Activated T-cell treated with anti-CD3 and anti-CD28 coated beads for 48 hours (primary cell): ENCODE measurements around the gene SEC11A.
"Not testable (repeated sequence)": the region's sequence is repeated elsewhere in the genome, so short reads cannot be mapped to it uniquely, and the experiment has no call there.

Source experiments
- DNase-seq: peaks from one replicate; pipeline ENCODE4 v3.0.0-alpha.2; 2020; ENCODE audit warnings: low read depth

SEC11A gene

GRCh38 chr15:84681831-84682230 is 34.1 kb downstream of the SEC11A start:
- DNase-seq = no peak

GRCh38 chr15:84671211-84671610 is 44.7 kb downstream of the SEC11A start:
- no peak for DNase-seq

GRCh38 chr15:84669726-84670125 is 46.2 kb downstream of the SEC11A start:
- peak; percentile 42 for DNase-seq

GRCh38 chr15:84668221-84668982 is 47.5 kb downstream of the SEC11A start:
- no peak for DNase-seq

- no peak for DNase-seq
Observed at GRCh38 chr15:84666373-84666772, 49.6 kb downstream of the SEC11A start.

GRCh38 chr15:84661001-84661400 is 54.9 kb downstream of the SEC11A start:
- no peak for DNase-seq

GRCh38 chr15:84659904-84660781 is 55.8 kb downstream of the SEC11A start:
- no peak for DNase-seq

- DNase-seq = no peak
Observed at GRCh38 chr15:84658788-84659411, 57.0 kb downstream of the SEC11A start.

- DNase-seq = peak; percentile 81
Observed at GRCh38 chr15:84658080-84658787, 57.7 kb downstream of the SEC11A start, which contains the start of gene NMB. NMB (minus strand) TSS chr15:84658199; CDS start chr15:84658152, 47 bp downstream.

- no peak for DNase-seq
Observed at GRCh38 chr15:84657748-84658079, 58.2 kb downstream of the SEC11A start.

- no peak for DNase-seq
Observed at GRCh38 chr15:84656972-84657371, 59.0 kb downstream of the SEC11A start.

GRCh38 chr15:84654689-84655453 is 61.1 kb downstream of the SEC11A start:
- DNase-seq = peak; percentile 68

GRCh38 chr15:84653910-84654688 is 61.8 kb downstream of the SEC11A start, which contains the start of gene WDR73:
WDR73 (minus strand) TSS chr15:84654283; CDS start chr15:84654274, 9 bp downstream.
- DNase-seq = peak; percentile 96

- DNase-seq = no peak
Observed at GRCh38 chr15:84653584-84653909, 62.4 kb downstream of the SEC11A start.

- DNase-seq = no peak
Observed at GRCh38 chr15:84649706-84650105, 66.2 kb downstream of the SEC11A start.

GRCh38 chr15:84648539-84648938 is 67.4 kb downstream of the SEC11A start:
- DNase-seq = no peak

GRCh38 chr15:84647726-84648125 is 68.2 kb downstream of the SEC11A start:
- DNase-seq = no peak

GRCh38 chr15:84645997-84646396 is 69.9 kb downstream of the SEC11A start:
- no peak for DNase-seq

GRCh38 chr15:84645496-84645895 is 70.4 kb downstream of the SEC11A start:
- no peak for DNase-seq

- DNase-seq = no peak
Observed at GRCh38 chr15:84643838-84644237, 72.1 kb downstream of the SEC11A start.

GRCh38 chr15:84642640-84643039 is 73.3 kb downstream of the SEC11A start:
- DNase-seq = not testable (repeated sequence)
